Measurements from ENCODE around the gene OR51E1. TPM values are rescaled to one million over a fixed set of nuclear protein-coding genes. Genes with fewer than 3 reads are reported as not detected.

The OR51E1 gene
- total RNA-seq, 1 experiment from 2014 or later = not detected

- DNase-seq (ENCODE audit: low read depth) = no peak
- in situ Hi-C loops (cut with HindIII; ENCODE audit: low pct_unique_long_range_greater_than_20kb, low sequenced_read_pairs) = no loop called here
Measured at GRCh38 chr11:4643076-4643475, 706 bp upstream of the OR51E1 start.

DNA sequence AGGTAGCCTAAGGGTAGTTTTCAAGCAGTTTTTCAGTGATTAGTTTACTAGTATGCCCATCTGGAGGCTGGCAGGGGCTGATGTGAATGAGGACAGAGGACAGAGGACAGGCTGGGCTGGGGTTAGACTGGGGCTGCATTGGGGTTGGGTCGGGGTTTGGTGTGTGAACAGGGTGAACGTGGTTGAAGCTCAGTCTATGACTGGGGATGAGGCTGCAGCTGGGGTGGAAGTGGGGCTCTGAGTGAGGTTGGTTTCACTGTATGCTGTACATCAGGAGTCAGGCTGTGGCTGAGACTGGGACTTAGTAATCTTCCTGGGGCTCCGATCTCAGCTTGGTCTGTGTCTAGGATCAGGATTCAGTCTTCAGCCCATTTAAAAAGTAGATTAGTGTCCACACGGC lies 451 bp downstream of the OR51E1 start:
- in situ Hi-C loops (cut with HindIII; ENCODE audit: low pct_unique_long_range_greater_than_20kb, low sequenced_read_pairs) = no loop called here
- no peak for DNase-seq (ENCODE audit: low read depth)

DNA sequence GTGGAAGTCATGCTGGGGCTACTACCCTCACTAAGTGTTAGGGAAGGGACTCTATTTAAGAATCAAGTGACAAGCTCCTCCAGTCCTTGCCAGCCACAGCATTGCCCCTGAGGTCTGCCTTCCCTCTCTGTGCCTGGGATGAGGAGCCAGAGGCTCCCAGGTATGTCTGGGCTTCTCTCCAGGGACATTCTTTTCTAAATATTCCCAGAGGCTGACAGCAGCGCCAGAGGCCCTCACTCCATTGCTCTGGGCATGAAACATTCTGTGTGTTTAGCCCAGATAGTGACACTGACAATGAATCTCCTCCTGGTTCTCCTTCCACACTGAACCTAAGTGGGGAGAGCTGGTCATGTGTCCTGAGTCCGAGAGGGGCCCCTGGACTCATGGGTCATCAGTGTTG lies 2.2 kb downstream of the OR51E1 start:
- in situ Hi-C loops (cut with HindIII; ENCODE audit: low pct_unique_long_range_greater_than_20kb, low sequenced_read_pairs) = no loop called here
- no peak for DNase-seq (ENCODE audit: low read depth)

DNA sequence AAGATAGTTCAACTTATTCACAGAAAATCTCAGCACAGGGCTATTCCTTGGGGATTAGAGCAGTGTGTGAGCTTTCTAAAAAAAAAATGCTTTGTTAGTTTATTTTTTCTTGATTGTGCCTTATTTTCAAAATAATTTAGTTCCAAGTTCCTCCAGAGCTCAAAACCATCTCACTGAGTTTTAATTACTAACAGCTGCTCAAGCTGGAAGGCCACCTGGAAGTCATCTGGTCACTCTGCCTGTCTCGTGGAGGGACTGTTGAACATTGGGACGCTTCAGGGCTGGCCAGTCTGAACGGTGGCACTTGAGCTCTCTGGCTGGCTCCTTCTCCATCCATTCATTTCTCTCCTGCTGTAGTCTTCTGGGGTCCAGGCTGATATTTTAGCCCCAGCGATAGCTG lies 4.0 kb downstream of the OR51E1 start:
- in situ Hi-C loops (cut with HindIII; ENCODE audit: low pct_unique_long_range_greater_than_20kb, low sequenced_read_pairs) = no loop called here

GRCh38 chr11:4654635-4655369 lies 11.0 kb downstream of the OR51E1 start:
- no peak for DNase-seq (ENCODE audit: low read depth)
- in situ Hi-C loops (cut with HindIII; ENCODE audit: low pct_unique_long_range_greater_than_20kb, low sequenced_read_pairs) = no loop called here

More for the DNA sequence above, 4.0 kb downstream of the OR51E1 start:
- no peak for DNase-seq (ENCODE audit: low read depth)

GRCh38 chr11:4658629-4659445 lies 15.1 kb downstream of the OR51E1 start:
- DNase-seq (ENCODE audit: low read depth) = no peak
- in situ Hi-C loops (cut with HindIII; ENCODE audit: low pct_unique_long_range_greater_than_20kb, low sequenced_read_pairs) = no loop called here

GRCh38 chr11:4662876-4663275 lies 19.1 kb downstream of the OR51E1 start:
- in situ Hi-C loops (cut with HindIII; ENCODE audit: low pct_unique_long_range_greater_than_20kb, low sequenced_read_pairs) = no loop called here

DNA sequence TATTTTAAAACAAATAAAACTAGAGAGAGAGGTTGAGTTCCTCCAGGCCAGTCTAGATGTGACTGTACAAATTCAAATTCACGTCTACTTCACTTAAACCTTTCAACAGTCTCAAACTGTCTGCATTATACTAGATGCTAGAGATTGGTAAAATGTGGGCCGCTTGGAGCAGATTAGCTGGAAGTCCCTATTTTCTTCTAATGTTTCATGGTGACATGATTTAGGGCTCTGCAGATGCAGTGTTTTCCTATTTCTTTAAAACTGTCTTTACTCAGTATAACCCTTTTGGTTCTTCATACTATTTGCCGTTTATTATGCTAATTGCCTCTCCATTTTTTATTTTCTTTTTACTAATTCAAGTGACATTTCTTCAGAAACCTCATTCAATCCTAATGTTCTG lies 20.4 kb downstream of the OR51E1 start:
- in situ Hi-C loops (cut with HindIII; ENCODE audit: low pct_unique_long_range_greater_than_20kb, low sequenced_read_pairs) = no loop called here
- no peak for DNase-seq (ENCODE audit: low read depth)

More at GRCh38 chr11:4662876-4663275, 19.1 kb downstream of the OR51E1 start:
- no peak for DNase-seq (ENCODE audit: low read depth)

- in situ Hi-C loops (cut with HindIII; ENCODE audit: low pct_unique_long_range_greater_than_20kb, low sequenced_read_pairs) = no loop called here
- DNase-seq (ENCODE audit: low read depth) = no peak
Measured at GRCh38 chr11:4664786-4665185, 21.0 kb downstream of the OR51E1 start.

DNA sequence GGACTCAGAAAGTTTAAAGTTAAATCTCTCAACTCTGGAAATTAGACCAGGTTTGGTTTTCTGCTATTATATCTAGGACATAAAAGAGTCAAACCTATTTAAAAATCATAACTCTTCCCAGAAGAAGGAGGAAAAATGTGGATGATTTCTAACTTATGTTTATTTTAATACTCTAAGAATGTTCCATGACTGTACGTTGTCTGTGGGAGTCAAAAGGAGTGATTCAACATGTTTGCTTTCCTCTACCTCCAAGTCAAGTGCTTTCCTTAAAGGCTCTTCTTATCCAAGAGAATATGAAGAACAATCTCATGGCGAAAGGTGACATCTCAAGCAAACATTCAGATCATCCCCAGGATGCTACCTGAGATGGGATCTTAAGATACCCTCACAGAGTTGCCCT lies 21.6 kb downstream of the OR51E1 start:
- in situ Hi-C loops (cut with HindIII; ENCODE audit: low pct_unique_long_range_greater_than_20kb, low sequenced_read_pairs) = no loop called here
- DNase-seq (ENCODE audit: low read depth) = no peak

GRCh38 chr11:4671741-4672140 lies 28.0 kb downstream of the OR51E1 start:
- in situ Hi-C loops (cut with HindIII; ENCODE audit: low pct_unique_long_range_greater_than_20kb, low sequenced_read_pairs) = no loop called here
- no peak for DNase-seq (ENCODE audit: low read depth)

- DNase-seq (ENCODE audit: low read depth) = no peak
- in situ Hi-C loops (cut with HindIII; ENCODE audit: low pct_unique_long_range_greater_than_20kb, low sequenced_read_pairs) = no loop called here
Measured at GRCh38 chr11:4672470-4672869, 28.7 kb downstream of the OR51E1 start.

DNA sequence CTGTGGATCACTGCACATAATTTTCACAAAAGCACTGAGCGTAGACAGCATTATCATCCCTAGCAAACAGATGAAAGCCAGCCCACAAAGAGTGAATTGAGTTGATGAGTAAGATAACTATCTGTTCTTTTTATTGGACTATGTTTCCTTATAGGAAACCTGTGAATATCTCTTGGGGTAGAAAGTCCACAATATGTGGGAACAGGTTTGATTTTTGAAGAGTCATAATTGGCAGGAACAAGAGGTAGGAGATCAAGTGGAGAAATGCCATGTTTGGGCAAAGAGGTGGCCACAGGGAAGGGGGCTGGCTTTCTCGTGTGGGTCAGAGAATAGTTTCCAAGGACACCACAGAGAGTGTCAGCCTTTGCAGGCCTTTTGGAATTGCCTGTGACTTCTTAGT lies 30.0 kb downstream of the OR51E1 start:
- no peak for DNase-seq (ENCODE audit: low read depth)
- in situ Hi-C loops (cut with HindIII; ENCODE audit: low pct_unique_long_range_greater_than_20kb, low sequenced_read_pairs) = no loop called here

DNA sequence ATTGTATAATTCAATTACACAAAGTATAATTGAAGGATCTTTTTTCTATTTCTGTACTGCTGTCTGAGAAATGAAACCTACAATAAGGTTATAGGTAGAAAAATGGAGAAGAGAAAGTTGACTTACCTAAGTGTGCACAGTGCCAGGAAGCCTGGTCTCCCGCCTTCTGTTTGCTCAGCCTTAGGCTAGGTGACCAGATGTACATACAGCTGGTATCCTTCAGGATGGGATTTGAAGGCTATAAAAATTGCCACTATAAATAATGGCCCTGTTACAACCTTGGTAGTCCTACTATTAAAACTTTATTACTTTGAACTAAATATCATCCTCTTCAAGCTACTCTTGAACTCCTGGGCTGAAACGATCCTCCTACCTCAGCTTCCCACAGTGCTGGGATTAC lies 34.2 kb downstream of the OR51E1 start:
- in situ Hi-C loops (cut with HindIII; ENCODE audit: low pct_unique_long_range_greater_than_20kb, low sequenced_read_pairs) = no loop called here
- no peak for DNase-seq (ENCODE audit: low read depth)

DNA sequence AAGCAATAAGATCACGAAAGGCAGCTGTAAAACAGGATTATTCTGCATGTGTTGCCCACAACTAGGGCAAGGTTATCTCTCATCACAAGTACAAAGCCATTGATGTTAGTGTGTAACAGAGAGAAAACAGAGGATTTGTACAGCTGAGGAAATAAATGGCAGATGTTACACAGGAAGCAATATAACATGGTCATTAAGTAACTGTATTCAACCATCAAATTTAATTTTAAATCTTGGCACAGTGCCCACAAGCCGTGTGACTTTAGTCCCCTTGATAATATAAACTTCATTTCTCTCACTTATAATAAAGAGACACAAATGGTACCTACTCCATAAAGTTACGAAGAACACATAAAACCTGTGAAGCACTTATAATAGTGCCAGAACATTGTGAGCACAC lies 36.6 kb downstream of the OR51E1 start:
- in situ Hi-C loops (cut with HindIII; ENCODE audit: low pct_unique_long_range_greater_than_20kb, low sequenced_read_pairs) = no loop called here
- DNase-seq (ENCODE audit: low read depth) = no peak

DNA sequence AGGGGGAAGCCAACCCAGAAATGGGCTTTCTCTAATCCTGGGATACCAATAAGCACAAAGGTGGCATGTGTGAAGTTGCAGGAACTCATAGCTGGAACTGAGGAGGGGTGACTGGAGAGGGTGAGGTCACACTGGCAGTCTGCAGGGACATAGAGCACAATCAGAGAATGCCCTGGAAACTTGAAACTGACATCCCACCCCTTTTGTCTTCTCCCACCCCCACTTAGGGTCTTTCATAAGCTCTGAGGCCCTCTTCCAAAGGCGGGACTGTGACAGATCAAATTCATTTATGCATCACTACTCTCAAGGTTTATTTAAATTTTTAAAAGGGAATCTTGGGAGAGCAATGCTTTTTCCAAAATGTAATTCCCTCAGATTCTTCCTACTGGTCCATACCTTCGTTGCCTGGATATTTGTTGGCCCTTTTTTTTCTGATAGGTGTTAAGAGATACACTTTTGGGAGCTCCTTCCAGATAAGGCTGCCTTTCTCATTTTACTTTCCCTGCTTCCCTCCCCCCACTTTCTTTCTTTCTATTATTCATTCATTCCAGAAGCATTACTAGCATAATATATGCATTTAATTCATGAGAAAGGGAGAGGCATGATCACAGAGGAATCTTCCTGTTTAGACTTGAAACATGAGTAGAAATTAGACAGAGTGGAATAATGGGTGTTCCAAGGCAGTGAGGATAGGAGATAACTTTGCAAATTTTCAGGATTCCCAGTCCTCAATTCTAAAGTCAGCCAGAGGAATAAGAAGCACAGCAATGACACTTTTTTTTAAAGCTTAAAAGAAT lies 39.0 kb downstream of the OR51E1 start:
- no peak for DNase-seq (ENCODE audit: low read depth)
- in situ Hi-C loops (cut with HindIII; ENCODE audit: low pct_unique_long_range_greater_than_20kb, low sequenced_read_pairs) = no loop called here

GRCh38 chr11:4684631-4685285 lies 41.0 kb downstream of the OR51E1 start:
- in situ Hi-C loops (cut with HindIII; ENCODE audit: low pct_unique_long_range_greater_than_20kb, low sequenced_read_pairs) = no loop called here
- no peak for DNase-seq (ENCODE audit: low read depth)

- in situ Hi-C loops (cut with HindIII; ENCODE audit: low pct_unique_long_range_greater_than_20kb, low sequenced_read_pairs) = no loop called here
- no peak for DNase-seq (ENCODE audit: low read depth)
Measured at GRCh38 chr11:4695442-4695841, 51.7 kb downstream of the OR51E1 start.
